Activated CD8-positive, alpha-beta memory T cell treated with anti-CD3 and anti-CD28 coated beads for 4 hours (primary cell): ENCODE data around the gene HERC5.
"Not testable (repeated sequence)": the region's sequence is repeated elsewhere in the genome, so short reads cannot be mapped to it uniquely, and the experiment has no call there.

Experiments
- DNase-seq, 2 donors: peaks; one replicate each; pipeline ENCODE4 v3.0.0-alpha.2; 2020; ENCODE audit warnings: low read depth in 2 of 2

HERC5 gene

DNA sequence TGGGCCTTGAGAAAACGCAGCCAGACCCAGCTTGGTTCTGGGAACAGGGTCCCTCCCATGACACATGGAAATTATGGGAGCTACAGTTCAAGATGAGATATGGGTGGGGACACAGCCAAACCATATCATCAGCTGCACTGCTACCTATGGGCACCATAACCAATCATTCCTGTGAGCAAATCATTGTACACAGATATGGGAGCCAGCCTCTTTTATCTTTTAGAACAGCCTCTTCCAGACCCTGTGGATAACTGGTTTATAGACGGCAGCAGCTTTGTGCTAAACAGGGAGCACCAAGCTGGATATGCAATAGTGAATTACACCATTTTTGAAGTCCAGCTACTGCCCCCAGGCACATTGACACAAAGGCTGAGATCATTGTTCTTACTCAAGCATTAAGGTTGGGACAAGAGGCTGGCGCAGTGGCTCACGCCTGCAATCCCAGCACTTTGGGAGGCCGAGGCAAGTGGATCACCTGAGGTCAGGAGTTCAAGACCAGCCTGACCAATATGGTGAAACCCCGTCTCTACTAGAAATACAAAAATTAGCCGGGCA, 8.6 kb upstream of the HERC5 start:
- not testable (repeated sequence) for DNase-seq

DNA sequence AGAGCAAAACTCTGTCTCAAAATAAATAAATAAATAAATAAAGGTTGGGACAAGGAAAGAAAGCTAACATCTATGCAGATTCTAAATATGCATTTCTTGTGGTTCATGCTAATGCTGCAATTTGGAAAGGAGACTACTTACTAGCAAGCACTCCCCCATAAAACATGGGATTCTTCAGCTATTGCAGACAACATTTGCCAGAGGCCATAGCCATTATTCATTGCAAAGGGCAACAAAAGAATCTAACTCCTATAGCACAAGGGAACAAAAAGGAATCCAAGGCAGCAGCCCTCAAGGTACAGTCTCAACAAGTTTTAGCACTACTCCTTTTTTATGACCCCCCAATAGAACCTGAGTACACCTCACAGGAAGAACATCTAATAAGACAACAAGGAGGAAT, 8.0 kb upstream of the HERC5 start:
- DNase-seq: no peak

DNA sequence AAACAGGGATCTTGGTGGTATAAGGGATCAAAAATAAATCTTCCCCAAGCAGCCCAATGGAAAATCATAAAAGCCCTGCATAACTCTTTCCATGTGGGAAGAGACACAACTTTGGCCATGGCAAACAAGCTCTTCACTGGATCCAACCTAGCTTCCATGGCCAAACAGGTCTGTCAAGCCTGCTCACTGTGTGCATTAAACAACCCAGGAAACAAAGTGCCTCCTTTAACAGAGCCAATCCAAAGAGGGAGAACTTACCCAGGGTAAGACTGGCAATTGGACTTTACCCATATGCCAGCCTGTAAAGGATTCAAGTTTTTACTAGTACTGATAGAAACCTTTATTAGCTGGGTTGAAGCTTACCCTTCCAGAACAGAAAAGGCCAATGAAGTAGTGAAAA, 7.6 kb upstream of the HERC5 start:
- DNase-seq: no peak

- DNase-seq: no peak
These were observed 5.7 kb upstream of the HERC5 start for GRCh38 chr4:88451205-88451604.

DNA sequence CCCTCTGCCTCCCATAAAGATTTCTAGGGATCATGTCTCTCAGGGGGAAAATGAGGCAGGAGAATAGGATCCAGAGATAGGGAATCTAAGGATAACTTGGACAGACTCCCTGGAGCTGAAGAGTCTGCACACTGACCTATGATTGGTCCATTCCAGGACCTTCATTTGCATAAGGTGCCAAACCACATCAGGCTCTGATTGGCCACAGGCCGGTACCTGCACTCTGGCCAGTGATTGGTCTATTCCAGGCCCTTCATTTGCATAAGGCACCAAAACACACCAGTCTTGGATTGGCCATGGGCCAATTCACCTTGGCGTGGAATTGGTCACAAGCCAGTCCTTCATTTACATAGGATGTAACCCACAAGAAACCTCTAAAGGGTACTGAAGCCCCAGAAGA, 4.0 kb upstream of the HERC5 start:
- no peak for DNase-seq

- DNase-seq: peak; percentile 2 to 3
These were observed 586 bp downstream of the HERC5 start for GRCh38 chr4:88457307-88458103.

DNA sequence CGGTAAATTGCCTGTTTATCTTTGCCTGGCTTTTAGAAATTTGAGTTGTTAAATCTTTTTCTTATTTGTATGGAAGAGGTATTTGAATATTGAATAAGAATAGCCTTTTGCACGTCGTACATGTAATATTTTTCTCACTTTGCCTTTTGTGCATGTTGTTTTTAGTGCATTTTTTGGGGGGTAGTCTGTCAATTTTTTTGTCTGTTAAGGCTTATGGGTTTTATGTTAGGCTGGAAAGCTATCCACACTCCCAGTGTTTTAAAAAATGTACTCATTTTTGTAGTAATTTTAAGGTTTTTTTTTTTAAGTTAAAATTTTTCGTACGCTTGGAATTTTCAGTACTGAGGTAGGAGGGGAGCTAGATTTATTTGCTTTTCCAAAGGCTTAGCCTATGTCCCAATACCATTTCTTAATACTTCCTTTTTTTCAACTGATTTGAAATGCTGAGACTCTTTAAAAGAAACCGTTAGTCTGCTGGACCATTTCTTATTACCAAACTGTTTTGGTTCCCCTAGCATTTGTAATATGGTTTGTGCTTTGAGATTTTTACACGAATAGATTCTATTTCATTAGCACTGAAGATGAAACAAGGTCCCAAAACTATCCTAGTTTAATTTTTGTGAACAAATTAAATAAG, 1.3 kb downstream of the HERC5 start:
- DNase-seq: no peak

DNA sequence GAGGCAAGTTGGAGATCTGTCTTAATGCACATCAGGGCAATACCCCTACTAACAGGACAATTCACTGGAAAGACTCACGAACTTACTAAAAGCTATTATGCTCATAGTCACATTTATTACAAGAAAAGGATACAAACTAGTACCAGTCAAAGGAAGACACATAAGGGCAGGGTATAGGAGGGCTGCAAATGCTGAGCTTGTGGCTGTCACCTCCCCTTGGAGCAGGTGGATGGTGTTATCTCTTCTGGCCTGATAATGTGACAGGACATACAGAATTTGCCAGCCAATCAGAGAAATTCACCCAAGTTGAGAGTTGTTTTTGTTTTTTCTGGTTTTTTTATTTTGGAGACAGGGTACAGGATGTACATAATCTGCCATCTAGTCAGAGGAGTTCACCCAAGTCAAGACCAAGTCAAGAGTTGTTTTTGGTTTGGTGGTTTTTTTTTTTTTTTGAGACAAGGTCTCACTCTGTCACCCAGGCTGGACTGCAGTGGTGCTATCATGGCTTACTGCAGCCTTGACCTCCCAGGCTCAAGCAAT, 8.8 kb downstream of the HERC5 start:
- no peak for DNase-seq

GRCh38 chr4:88467392-88467791, 10.5 kb downstream of the HERC5 start:
- no peak for DNase-seq

- no peak for DNase-seq
These were observed 20.4 kb downstream of the HERC5 start for GRCh38 chr4:88477229-88477860.

GRCh38 chr4:88478247-88478646, 21.3 kb downstream of the HERC5 start:
- no peak for DNase-seq

DNA sequence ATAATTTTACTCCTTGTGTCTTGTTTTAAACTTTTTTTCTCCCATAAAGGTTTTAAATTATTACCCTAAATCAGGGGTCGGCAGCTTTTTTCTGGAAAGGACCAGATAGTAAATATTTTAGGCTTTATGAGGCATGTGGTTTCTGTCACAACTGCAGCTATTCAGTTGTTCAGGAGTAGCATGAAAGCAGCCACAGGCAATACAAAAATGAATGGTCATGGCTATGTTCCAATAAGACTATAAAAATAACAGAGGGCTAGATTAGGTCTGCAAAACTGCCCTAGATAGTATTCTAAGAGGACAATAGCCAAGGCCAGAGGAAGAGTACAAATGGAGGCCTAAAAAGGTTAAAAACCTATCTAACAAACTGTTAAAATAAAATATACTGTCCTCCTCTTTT, 24.6 kb downstream of the HERC5 start:
- DNase-seq: no peak

DNA sequence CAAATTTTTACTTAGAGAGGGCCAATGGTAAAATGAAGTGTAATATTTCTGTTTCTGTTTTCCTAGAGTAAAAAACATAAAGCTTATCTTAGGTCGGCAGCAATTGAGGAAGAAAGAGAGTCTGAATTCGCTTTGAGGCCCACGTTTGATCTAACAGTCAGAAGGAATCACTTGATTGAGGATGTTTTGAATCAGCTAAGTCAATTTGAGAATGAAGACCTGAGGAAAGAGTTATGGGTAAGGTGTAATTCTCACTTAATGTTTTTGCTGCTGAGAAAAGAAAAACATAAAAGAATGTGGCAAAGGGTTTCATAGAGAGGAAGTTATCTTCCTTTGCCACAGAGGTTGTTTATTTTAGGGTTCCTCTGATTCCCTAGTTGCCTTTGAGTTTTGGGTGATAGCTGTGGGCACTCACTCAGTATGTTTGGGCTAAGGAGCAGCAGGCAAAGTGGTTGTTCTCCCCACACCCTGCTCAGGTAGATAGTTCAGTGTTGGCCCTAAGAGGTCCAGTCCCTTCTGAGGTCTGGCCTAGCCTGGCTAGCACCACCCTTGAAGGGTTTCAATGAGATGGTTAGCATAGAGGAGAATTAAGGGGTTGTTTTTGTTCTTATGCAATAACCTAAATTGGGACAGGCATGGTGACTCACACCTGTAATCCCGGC, 32.3 kb downstream of the HERC5 start:
- no peak for DNase-seq

GRCh38 chr4:88497859-88498409, 41.0 kb downstream of the HERC5 start:
- DNase-seq: no peak

GRCh38 chr4:88503344-88503743, 46.4 kb downstream of the HERC5 start:
- no peak for DNase-seq

DNA sequence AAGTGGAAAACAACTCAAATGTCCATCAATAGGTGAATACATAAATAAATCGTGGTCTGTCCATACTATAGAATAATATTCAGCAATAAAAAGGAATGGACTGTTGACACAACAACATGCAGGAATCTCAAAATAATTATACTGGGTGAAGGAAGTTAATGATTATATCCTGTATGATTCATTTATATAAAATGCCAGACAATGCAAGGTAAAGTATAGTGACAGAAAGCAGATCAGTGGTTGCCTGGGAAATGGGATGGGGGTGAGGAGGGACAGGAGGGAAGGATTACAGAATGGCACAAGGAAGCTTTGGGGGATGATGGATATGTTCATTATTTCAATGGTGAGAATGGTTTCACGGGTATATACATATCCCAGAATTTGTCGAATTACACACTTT, 54.3 kb downstream of the HERC5 start:
- DNase-seq: no peak

GRCh38 chr4:88514557-88515511, 57.9 kb downstream of the HERC5 start:
- no peak for DNase-seq

- DNase-seq: no peak
These were observed 59.8 kb downstream of the HERC5 start for GRCh38 chr4:88516746-88517145.

DNA sequence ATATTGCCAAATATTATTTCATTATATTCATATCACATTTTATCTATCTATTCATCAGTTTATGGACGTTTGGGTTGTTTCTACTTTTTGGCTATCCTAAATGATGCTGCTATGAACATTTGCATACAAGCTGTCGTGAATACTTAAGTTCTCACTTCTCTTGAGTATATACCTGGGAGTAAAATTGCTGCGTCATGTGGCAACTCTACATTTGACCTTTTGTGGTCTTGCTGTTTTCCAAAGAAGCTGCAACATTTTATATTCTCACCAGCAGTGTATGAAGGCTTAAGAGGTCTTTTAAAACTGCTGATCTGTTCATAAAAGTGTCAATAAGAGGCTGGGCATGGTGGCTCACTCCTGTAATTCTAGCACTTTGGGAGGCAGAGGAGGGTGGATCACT, 60.9 kb downstream of the HERC5 start:
- no peak for DNase-seq

- DNase-seq: no peak
These were observed 62.0 kb downstream of the HERC5 start for GRCh38 chr4:88518911-88519310.
